SW 1271 (cell line): ENCODE results near the gene NIN.
"Not testable (repeated sequence)": the region's sequence is repeated elsewhere in the genome, so short reads cannot be mapped to it uniquely, and the experiment has no call there.

Experiments
- DNase-seq, 2 experiments: peaks; one replicate each; lab custom pipeline; 2025; lab: John Stamatoyannopoulos, UW

NIN gene

DNA sequence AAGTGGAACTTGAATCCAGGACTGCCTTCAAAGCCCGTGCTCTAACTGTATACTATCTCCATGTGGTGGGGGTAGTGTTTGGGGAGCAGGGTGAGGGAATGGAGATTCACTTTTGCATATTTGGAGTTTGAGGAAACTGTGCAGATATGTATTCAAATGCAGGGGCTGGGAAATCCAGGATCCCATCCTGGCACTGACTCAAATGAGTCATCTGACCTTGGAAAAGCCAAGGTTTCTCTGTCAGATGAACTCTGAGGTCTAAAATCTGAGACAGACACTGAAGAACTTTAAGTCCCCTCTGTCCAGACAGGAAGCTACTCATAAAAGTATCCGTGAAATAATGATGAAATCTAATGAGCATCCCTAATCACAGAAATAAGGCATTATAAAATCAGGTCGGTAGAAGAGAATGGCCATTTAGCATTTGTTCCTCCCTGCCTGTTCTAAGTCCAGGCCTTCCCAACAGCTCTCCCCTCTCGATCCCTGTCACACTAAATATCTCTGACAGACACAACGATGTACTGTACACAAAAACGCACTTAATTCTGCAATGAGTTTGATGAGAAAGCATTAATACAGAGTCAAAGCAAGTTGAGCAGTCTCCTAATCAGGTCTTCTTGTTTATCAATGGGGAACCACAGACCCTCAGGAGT, 14.4 kb downstream of the NIN start:
- peak in 1 of 2 experiments; percentile 5 for DNase-seq

DNA sequence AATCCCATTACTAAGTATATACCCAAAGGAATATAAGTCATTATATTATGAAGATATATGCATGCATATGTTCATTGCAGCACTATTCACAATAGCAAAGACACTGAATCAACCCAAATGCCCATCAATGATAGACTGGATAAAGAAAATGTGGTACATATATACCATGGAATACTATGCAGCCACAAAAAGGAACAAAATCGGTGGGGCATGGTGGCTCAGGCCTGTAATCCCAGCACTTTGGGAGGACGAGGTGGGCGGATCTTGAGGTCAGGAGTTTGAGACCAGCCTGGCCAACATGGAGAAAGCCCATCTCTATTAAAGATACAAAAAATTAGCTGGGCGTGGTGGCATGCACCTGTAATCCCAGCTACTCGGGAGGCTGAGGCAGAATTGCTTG, 15.4 kb downstream of the NIN start:
- DNase-seq: not testable (repeated sequence)

DNA sequence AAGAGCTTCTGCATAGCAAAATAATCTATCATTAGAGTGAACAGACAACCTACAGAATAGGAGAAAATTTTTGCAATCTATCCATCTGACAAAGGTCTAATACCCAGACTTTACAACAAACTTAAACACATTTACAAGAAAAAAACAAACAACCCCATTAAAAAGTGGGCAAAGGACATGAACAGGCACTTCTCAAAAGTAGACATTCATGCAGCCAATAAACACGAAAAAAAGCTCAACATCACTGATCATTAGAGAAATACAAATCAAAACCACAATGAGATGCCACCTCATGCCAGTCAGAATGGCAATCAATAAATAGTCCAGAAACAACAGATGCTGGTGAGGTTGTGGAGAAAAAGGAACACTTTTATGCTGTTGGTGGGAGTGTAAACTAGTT, 15.9 kb downstream of the NIN start:
- not testable (repeated sequence) for DNase-seq

- DNase-seq: no peak
Observed at GRCh38 chr14:50814161-50814560, 16.8 kb downstream of the NIN start.

DNA sequence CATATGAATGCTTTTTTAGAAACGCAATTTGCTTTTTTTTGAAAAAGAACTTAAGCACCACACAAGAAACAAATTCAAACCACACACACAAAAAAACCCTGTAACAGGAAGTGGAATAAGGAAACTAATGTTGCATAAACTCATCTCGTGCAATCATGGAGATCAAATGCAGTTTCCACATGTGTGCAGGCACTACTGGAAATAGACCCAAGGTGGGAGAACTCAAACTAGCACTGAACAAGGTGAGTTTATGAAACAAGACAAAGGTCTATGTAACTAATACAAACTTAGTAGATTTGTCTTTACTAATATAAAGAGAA, 17.5 kb downstream of the NIN start:
- DNase-seq: no peak

GRCh38 chr14:50812856-50813543, 18.0 kb downstream of the NIN start:
- no peak for DNase-seq

GRCh38 chr14:50812180-50812579, 18.8 kb downstream of the NIN start:
- DNase-seq: no peak

DNA sequence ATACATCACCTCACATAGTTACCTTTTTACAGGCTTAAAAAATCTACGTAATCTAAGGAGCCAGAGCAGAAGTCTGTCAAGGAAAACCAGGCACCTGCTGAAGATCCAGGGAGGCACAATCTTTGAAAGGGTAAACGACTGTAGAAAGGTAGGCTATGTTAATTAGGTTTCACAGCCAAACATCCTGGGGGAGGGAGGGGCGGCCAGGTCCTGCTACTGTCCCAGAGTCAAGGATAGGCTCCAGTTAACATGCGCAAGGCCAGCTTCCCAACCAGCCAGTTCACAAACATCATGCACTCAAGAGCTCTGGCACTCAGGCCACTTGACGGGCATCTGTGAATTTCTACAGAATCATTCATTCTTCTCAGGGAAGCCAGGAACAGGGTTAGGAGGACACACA, 22.9 kb downstream of the NIN start:
- no peak for DNase-seq

DNA sequence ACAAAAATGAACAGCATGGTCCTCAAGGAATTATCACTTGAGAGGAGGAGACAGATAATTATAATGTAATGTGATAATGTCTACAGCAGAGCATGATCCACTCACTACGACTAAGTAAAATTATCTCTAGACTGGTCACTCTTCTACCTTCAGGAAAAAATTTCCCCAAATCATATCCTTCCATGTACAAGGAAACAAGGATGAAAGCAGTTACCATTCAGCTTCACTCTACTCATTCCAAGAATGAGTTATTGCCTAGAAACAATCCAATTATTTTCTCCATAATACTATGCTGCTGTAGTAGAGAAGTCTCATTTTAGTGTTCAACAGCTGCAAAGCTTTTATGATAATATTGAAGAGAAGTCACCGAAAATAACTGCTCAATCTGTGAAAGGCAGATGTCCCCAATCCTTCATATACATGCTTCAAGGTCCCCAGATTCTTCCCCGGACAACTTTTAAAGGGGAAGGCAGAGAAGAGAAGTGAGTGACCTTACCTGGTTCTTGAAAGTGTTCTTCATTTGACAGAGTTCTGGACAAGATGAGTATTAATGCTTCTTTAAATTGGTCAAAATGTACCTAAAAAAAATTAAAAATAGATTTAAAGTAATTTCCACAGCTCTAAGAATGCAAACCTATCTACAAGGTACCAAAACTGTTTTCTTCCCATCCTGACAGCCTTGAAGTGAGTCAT, 24.6 kb downstream of the NIN start:
- no peak for DNase-seq

GRCh38 chr14:50805396-50805795, 25.6 kb downstream of the NIN start:
- DNase-seq: no peak

DNA sequence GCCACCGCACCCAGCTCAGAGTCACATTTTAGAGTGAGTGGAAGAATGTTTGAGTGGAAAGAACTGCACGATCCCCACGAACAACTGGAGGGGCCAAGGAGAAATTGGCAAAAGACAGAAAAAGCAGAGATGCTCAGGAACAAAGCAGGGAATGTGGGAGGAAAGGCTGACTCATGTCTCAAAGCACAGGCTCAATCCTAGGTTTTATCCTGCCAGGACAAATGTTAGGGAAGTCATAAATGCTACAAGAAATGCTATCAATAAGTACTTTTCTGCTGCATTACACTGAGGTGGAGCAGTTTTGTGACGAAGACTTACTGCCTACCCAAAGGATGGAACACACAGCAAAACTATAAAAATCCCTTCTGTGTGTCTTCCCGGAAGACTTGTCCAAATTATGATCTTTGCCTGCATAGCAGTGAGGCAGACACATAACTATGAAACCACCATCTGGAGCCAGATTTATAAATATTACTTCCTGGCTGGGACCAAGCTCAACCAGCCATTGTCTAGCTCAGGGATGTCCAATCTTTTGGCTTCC, 26.7 kb downstream of the NIN start:
- no peak for DNase-seq

- DNase-seq: no peak
Observed at GRCh38 chr14:50801706-50802105, 29.3 kb downstream of the NIN start.

DNA sequence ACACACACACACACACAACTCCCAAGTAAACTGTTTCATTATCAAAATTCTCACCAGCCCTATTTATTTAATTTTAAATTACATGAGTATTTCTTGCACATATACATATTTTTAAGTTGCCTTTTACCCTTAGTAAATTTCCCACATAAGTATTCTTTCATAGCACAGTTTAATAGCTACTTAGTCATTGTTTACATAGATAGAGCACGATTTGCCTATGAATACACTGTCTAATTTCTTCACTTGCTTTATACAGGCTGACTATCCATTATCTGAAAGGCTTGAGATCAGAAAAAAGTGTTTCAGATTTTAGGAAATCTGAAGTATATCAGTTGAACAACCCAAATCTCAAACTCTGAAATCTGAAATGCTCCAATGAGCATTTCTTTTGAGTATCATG, 30.9 kb downstream of the NIN start:
- no peak for DNase-seq

- no peak for DNase-seq
Observed at GRCh38 chr14:50798048-50798421, 32.9 kb downstream of the NIN start.

DNA sequence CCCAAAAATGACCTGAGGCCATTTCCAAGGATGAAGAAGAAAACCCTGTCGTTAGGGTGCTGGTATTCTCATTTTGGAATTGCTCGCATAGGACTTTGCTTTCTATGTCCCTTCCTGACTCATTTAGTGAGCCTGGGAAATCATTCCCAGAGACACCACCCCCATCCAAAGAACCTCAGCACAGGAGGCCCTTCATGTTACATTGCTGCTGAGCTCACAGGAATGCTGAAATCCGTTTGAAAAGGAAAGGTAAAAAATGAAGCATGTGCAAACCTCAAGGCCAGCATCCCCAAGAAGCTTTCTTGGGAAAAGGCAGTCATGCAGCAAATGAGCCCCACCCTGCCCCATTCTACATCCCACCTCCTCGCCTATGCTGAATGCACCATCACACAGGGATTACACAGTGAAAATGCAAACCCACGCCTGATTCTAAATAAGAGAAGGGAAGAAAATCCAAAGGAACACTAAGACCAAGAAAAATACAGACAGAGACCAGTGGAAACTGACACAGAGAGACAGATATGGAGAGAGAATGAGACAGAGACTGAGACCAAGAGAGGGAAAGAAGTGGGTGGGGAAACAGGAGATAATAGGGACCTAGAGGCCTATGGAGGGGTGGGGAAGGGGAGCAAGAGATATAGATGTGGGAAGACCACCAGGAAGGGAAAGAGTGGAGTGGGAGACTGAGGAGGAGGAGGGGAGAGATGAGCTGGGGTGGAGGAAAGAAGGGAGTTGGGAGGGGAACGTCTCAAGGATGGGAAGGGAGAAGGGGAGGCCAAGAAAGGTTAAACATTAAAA, 33.5 kb downstream of the NIN start:
- DNase-seq: no peak

- no peak for DNase-seq
Observed at GRCh38 chr14:50796390-50796789, 34.6 kb downstream of the NIN start.

DNA sequence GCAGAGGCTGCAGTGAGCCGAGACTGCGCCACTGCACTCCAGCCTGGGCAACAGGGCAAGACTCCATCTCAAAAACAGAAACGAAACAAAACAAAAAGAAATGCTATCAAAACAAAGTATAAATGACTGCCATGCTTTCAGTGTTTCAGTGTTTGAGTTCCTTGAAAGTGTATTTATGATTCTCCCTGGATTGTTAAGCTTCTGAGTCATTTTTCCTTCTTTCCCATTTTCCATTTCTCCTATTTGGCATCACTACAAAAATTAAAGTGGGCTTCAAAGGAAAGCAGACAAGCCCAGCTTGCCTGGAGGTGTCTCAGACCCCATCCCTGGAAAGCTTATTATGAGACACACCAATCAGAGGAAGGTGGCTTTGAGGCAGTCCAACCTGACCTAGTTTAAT, 35.1 kb downstream of the NIN start:
- no peak for DNase-seq

GRCh38 chr14:50795142-50795541, 35.8 kb downstream of the NIN start:
- no peak for DNase-seq

- no peak for DNase-seq
Observed at GRCh38 chr14:50794068-50794645, 36.8 kb downstream of the NIN start.

DNA sequence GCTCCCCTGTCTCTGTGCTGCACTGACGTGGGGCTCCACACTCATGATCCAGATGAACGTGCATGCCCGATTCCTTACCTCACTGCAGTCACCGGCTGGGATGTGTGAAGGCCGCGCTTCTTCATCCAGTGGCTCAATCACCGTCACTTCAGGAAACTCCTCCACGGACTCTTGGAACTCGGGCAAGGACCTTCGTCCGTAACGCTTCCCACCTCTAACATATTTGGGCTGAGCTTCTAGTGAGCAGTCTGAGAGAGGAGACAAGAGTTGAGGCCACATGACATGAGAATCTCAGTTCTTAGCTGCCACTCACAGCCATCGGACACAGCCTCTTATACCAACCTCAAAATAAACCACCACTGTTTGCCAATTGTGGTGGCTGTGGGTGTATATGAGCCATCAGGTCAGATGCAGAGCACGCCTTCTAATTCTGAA, 38.3 kb downstream of the NIN start:
- DNase-seq: no peak

DNA sequence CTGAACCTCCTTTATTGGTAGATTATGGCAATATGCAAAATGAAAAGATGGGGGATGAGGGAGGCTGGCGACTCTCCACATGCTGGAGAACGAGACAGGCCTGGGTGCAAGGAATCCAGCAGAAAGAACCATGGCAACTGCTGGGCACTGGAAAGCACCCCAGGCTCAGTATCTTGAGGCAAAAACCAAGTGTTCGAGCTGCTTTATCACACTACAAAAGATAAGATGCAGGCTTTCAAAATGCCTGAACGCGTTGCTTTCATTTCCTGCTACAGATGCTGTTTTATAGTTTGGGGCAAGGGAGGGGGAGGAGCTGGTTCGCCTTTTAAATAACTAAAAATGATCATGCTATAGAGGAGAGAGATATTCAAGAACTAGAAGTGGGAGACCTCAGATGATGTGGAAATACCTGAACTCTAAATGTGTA, 38.9 kb downstream of the NIN start:
- no peak for DNase-seq

- DNase-seq: no peak
Observed at GRCh38 chr14:50791201-50791600, 39.8 kb downstream of the NIN start.
